Mucosa of stomach (tissue), 1 donor: ENCODE results near the gene UBE2G2.

Source experiments
- H3K27me3 ChIP-seq: one replicate; pipeline ENCODE4 v1.7.0; 2013; ENCODE audit warnings: mild to moderate bottlenecking, low read length; ENCODE audit not compliant: control insufficient read depth, insufficient read depth
- H3K36me3 ChIP-seq: one replicate; pipeline ENCODE4 v1.7.0; 2013; ENCODE audit warnings: low read length; ENCODE audit not compliant: control insufficient read depth, insufficient read depth
- H3K4me1 ChIP-seq: one replicate; pipeline ENCODE4 v1.7.0; 2013; ENCODE audit warnings: mild to moderate bottlenecking, low read length; ENCODE audit not compliant: control insufficient read depth, insufficient read depth
- H3K4me3 ChIP-seq: one replicate; pipeline ENCODE4 v1.7.0; 2013; ENCODE audit warnings: low read length
- H3K9ac ChIP-seq: one replicate; pipeline ENCODE4 v1.7.0; 2013; ENCODE audit warnings: mild to moderate bottlenecking, low read length, moderate library complexity
- H3K9me3 ChIP-seq: one replicate; pipeline ENCODE4 v1.7.0; 2013; ENCODE audit warnings: mild to moderate bottlenecking, low read length, moderate library complexity; ENCODE audit not compliant: control insufficient read depth
- donor health status: Pancreatic carcinoma.

UBE2G2 gene

GRCh38 chr21:44756423-44757185 lies 45.0 kb downstream of the UBE2G2 start:
- Histone ChIP-seq H3K36me3 (no peaks in the 10 kb centered on the region), H3K27me3 (no peaks in the 10 kb centered on the region), H3K4me1 (peaks cover 2% of the 10 kb centered on the region), H3K9ac (no peak overlapping the region), H3K4me3 (no peak overlapping the region), H3K9me3 (no peaks in the 10 kb centered on the region)

GRCh38 chr21:44755227-44755626 lies 46.4 kb downstream of the UBE2G2 start:
- no peak overlapping the region for H3K9ac ChIP-seq
- peaks cover 6% of the 10 kb centered on the region for H3K27me3 ChIP-seq
- no peak overlapping the region for H3K4me3 ChIP-seq
- H3K9me3 ChIP-seq = no peaks in the 10 kb centered on the region
- H3K4me1 ChIP-seq = no peaks in the 10 kb centered on the region
- H3K36me3 ChIP-seq = no peaks in the 10 kb centered on the region

GRCh38 chr21:44753357-44753756 lies 48.3 kb downstream of the UBE2G2 start:
- no peaks in the 10 kb centered on the region for H3K4me1 ChIP-seq
- H3K27me3 ChIP-seq = peaks cover 14% of the 10 kb centered on the region
- H3K36me3 ChIP-seq = no peaks in the 10 kb centered on the region
- no peak overlapping the region for H3K9ac ChIP-seq
- no peak overlapping the region for H3K4me3 ChIP-seq
- no peaks in the 10 kb centered on the region for H3K9me3 ChIP-seq

- Histone ChIP-seq H3K36me3 (no peaks in the 10 kb centered on the region), H3K9me3 (no peaks in the 10 kb centered on the region), H3K9ac (no peak overlapping the region), H3K4me3 (no peak overlapping the region), H3K27me3 (peaks cover 15% of the 10 kb centered on the region), H3K4me1 (no peaks in the 10 kb centered on the region)
Measured at GRCh38 chr21:44752671-44753235, 48.9 kb downstream of the UBE2G2 start.

GRCh38 chr21:44751799-44752636 lies 49.6 kb downstream of the UBE2G2 start:
- Histone ChIP-seq H3K9ac (no peak overlapping the region), H3K27me3 (peaks cover 15% of the 10 kb centered on the region), H3K4me1 (no peaks in the 10 kb centered on the region), H3K36me3 (no peaks in the 10 kb centered on the region), H3K4me3 (no peak overlapping the region), H3K9me3 (no peaks in the 10 kb centered on the region)

- Histone ChIP-seq H3K36me3 (no peaks in the 10 kb centered on the region), H3K9me3 (no peaks in the 10 kb centered on the region), H3K9ac (no peak overlapping the region), H3K4me1 (no peaks in the 10 kb centered on the region), H3K27me3 (peaks cover 15% of the 10 kb centered on the region), H3K4me3 (no peak overlapping the region)
Measured at GRCh38 chr21:44751186-44751798, 50.3 kb downstream of the UBE2G2 start.

- no peaks in the 10 kb centered on the region for H3K36me3 ChIP-seq
- H3K4me3 ChIP-seq = no peak overlapping the region
- no peaks in the 10 kb centered on the region for H3K9me3 ChIP-seq
- no peak overlapping the region for H3K9ac ChIP-seq
- peaks cover 15% of the 10 kb centered on the region for H3K27me3 ChIP-seq
- H3K4me1 ChIP-seq = no peaks in the 10 kb centered on the region
Measured at GRCh38 chr21:44750675-44751025, 51.0 kb downstream of the UBE2G2 start.

GRCh38 chr21:44749759-44750674 lies 51.6 kb downstream of the UBE2G2 start:
- no peak overlapping the region for H3K4me3 ChIP-seq
- H3K36me3 ChIP-seq = no peaks in the 10 kb centered on the region
- H3K4me1 ChIP-seq = no peaks in the 10 kb centered on the region
- H3K27me3 ChIP-seq = peaks cover 15% of the 10 kb centered on the region
- no peaks in the 10 kb centered on the region for H3K9me3 ChIP-seq
- no peak overlapping the region for H3K9ac ChIP-seq

GRCh38 chr21:44749116-44749758 lies 52.4 kb downstream of the UBE2G2 start:
- H3K4me1 ChIP-seq = no peaks in the 10 kb centered on the region
- no peaks in the 10 kb centered on the region for H3K36me3 ChIP-seq
- H3K9me3 ChIP-seq = no peaks in the 10 kb centered on the region
- no peak overlapping the region for H3K4me3 ChIP-seq
- H3K9ac ChIP-seq = no peak overlapping the region
- H3K27me3 ChIP-seq = peaks cover 15% of the 10 kb centered on the region

GRCh38 chr21:44748621-44749020 lies 53.0 kb downstream of the UBE2G2 start:
- Histone ChIP-seq H3K36me3 (no peaks in the 10 kb centered on the region), H3K4me1 (no peaks in the 10 kb centered on the region), H3K4me3 (no peak overlapping the region), H3K9me3 (no peaks in the 10 kb centered on the region), H3K27me3 (peaks cover 15% of the 10 kb centered on the region), H3K9ac (no peak overlapping the region)
